ENCODE results near the gene TAF11L9.
"Not testable (repeated sequence)": the region's sequence is repeated elsewhere in the genome, so short reads cannot be mapped to it uniquely, and the experiment has no call there.

DNA sequence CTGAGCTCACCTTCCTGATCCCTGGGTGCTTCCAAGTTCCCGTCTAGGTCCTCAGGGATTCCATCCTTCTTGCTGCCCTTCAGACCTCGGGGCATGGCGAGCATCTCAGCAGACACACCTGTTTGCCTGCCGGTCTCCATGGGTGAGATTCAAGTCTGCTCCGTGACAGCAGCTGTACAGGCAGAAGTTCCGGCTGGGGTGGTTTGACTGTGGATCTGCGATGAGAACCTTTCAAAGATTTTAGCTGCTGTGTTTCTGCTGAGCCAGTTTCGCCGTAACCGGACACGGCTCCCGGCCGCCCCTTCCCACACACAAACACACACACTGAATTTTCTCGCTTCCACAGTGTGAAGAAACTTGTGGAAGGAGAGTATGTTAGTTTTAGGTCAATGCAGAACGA is at the start of gene TAF11L9:
- TF ChIP-seq MAX (IDR thresholded peaks at IDR 0.05); CTBP2 (IDR thresholded peaks at IDR 0.05; ENCODE audit: borderline replicate concordance, insufficient read depth, insufficient read length, low read length); POLR2A (IDR thresholded peaks at IDR 0.05; ENCODE audit: control extremely low read depth in 1 of 2, low read depth in 2 of 2, low read length in 2 of 2); CTCF (IDR thresholded peaks at IDR 0.05; ENCODE audit: control extremely low read depth in 1 of 3, insufficient read depth in 1 of 3, low read depth in 1 of 3, low read length in 3 of 3); HDAC6 (IDR thresholded peaks at IDR 0.05; ENCODE audit: low read depth, low read length); EZH2 (IDR thresholded peaks at IDR 0.05; ENCODE audit: low read depth, low read length, severe bottlenecking); NRF1 (IDR thresholded peaks at IDR 0.05; ENCODE audit: low read depth, low read length); MAFK (IDR thresholded peaks at IDR 0.05; ENCODE audit: low read depth, low read length); SRF (IDR thresholded peaks at IDR 0.05; ENCODE audit: low read depth, low read length): not testable (repeated sequence)
- TF ChIP-seq, protein P1, sequence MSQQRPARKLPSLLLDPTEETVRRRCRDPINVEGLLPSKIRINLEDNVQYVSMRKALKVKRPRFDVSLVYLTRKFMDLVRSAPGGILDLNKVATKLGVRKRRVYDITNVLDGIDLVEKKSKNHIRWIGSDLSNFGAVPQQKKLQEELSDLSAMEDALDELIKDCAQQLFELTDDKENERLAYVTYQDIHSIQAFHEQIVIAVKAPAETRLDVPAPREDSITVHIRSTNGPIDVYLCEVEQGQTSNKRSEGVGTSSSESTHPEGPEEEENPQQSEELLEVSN (IDR thresholded peaks at IDR 0.05) = not testable (repeated sequence)

All from H1 (cell line).